ENCODE measurements around the gene CCDC8.

GRCh38 chr19:46404055-46404752 is 9.2 kb downstream of the CCDC8 start:
- no peak for TF ChIP-seq CTCF (IDR thresholded peaks at IDR 0.05)
- TF ChIP-seq POLR2AphosphoS5 (IDR thresholded peaks at IDR 0.05): no peak
